HG03060 (cell line): Measurements from ENCODE around the gene LILRA1.
"Not testable (repeated sequence)": the region's sequence is repeated elsewhere in the genome, so short reads cannot be mapped to it uniquely, and the experiment has no call there.

Experiments
- ATAC-seq: cut with Tn5 transposase; IDR thresholded peaks from one replicate; pipeline ENCODE4 v1.9.1; 2021; ENCODE audit warnings: low read depth, moderate number of reproducible peaks; ENCODE audit not compliant: unreplicated experiment

The LILRA1 gene

GRCh38 chr19:54622431-54622830 lies 29.0 kb downstream of the LILRA1 start:
- no peak for ATAC-seq

GRCh38 chr19:54624234-54624633 lies 30.8 kb downstream of the LILRA1 start:
- ATAC-seq: not testable (repeated sequence)

GRCh38 chr19:54624934-54625730 lies 31.7 kb downstream of the LILRA1 start:
- ATAC-seq: not testable (repeated sequence)

DNA sequence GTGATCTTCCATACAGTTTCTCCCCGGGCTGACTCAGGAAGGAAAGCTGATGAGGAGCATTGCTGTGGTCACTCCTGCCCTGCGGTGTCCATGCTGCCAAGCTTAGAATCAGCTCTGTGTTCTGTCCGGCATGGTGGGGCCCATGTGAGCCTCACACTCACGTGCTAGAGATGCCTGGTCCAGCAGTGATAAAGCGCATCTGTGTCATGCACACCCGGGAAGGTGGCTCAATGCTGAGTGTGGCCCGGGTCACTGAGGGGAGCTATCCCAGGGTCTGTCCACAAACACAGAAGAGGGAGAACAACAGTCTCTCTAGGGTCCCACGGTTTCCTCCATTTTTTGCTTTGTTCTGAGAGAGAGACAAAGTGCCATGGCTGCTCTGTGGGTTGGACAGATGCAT lies 33.3 kb downstream of the LILRA1 start:
- ATAC-seq: no peak

DNA sequence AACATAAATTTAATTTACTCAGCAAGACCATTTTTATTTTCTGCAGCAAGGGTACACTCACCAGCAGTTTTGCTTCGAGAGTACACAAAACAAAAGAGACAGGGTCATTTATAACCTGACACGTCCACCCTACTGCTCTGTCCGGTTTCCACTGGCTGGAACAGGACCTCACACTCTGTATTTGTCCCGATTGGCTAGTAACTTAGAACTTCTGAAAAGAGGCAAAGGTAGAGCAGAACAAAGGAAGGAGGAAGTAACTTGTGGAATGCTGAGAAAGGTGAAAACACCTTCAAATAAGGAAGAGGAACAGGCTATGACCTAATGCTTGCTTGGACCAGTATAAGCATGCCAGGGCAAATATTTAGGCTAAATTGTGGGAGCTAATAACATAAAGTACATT lies 34.5 kb downstream of the LILRA1 start:
- ATAC-seq: not testable (repeated sequence)

GRCh38 chr19:54630262-54630661 lies 36.8 kb downstream of the LILRA1 start, which contains the start of gene LILRB1:
LILRB1 (plus strand) TSS chr19:54630484; CDS start chr19:54631074, 590 bp downstream.
- ATAC-seq: not testable (repeated sequence)

- ATAC-seq: no peak
These were observed 37.4 kb downstream of the LILRA1 start for GRCh38 chr19:54630782-54631181.

DNA sequence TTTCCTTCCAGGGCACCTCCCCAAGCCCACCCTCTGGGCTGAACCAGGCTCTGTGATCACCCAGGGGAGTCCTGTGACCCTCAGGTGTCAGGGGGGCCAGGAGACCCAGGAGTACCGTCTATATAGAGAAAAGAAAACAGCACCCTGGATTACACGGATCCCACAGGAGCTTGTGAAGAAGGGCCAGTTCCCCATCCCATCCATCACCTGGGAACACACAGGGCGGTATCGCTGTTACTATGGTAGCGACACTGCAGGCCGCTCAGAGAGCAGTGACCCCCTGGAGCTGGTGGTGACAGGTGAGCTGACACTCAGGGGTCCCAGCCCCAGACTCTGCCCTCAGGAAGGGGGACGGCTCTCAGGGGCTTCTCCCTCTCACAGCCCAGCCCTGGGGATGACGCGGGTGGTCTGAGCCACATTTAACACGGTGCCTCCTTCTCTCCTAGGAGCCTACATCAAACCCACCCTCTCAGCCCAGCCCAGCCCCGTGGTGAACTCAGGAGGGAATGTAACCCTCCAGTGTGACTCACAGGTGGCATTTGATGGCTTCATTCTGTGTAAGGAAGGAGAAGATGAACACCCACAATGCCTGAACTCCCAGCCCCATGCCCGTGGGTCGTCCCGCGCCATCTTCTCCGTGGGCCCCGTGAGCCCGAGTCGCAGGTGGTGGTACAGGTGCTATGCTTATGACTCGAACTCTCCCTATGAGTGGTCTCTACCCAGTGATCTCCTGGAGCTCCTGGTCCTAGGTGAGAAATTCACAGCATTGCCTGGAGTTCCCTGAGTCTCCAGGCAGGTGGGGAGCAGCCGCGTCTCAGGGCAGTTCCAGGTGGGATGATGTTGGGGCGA lies 38.3 kb downstream of the LILRA1 start:
- not testable (repeated sequence) for ATAC-seq

- ATAC-seq: not testable (repeated sequence)
These were observed 39.1 kb downstream of the LILRA1 start for GRCh38 chr19:54632517-54632916.

DNA sequence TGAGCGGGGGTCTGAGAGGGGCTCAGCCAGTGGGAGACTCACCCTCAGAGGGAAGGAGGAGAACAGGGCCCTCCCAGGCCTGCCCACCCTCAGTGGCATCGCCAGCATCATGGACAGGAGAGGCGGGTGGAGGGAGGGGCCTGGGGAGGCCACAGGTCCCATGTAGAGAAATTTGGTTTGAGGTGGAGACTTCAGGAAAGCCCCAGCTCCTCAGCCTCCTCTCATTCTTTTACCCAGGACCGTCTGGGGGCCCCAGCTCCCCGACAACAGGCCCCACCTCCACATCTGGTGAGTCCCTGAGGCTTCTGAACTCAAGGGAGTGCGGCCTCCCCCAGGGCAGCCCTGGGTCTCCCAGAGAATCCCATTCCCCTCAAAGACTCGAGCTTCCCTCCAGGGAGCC lies 40.0 kb downstream of the LILRA1 start:
- ATAC-seq: no peak

GRCh38 chr19:54636081-54636480 lies 42.6 kb downstream of the LILRA1 start:
- not testable (repeated sequence) for ATAC-seq

GRCh38 chr19:54638683-54639082 lies 45.3 kb downstream of the LILRA1 start:
- no peak for ATAC-seq

GRCh38 chr19:54642953-54643352 lies 49.5 kb downstream of the LILRA1 start:
- not testable (repeated sequence) for ATAC-seq

- ATAC-seq: not testable (repeated sequence)
These were observed 50.2 kb downstream of the LILRA1 start for GRCh38 chr19:54643583-54643982.

GRCh38 chr19:54644056-54644455 lies 50.6 kb downstream of the LILRA1 start:
- ATAC-seq: no peak

DNA sequence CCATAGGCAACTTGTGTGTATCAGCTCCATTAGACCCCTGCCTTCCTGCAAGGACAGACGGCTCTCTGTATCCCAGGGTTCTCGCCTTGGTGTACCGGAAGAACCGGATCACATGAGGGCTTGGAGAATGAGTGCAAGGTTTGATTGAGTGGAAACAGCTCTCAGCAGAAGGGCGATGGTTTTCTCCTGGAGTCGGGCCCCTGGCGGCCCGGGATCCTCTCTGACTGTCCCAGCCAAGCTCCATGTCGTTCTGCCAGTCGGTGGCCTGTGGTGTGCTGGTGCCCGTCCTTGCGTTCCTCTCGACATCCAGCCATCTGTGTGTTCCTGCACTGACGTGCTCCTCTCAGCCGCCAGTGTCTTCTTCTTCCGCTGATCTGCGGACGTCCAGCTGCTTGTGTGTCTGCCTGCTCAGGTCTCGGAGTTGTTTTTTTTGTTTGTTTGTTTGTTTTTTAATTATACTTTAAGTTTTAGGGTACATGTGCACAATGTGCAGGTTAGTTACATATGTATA lies 53.0 kb downstream of the LILRA1 start:
- ATAC-seq: no peak

- no peak for ATAC-seq
These were observed 54.7 kb downstream of the LILRA1 start for GRCh38 chr19:54648129-54648528.

DNA sequence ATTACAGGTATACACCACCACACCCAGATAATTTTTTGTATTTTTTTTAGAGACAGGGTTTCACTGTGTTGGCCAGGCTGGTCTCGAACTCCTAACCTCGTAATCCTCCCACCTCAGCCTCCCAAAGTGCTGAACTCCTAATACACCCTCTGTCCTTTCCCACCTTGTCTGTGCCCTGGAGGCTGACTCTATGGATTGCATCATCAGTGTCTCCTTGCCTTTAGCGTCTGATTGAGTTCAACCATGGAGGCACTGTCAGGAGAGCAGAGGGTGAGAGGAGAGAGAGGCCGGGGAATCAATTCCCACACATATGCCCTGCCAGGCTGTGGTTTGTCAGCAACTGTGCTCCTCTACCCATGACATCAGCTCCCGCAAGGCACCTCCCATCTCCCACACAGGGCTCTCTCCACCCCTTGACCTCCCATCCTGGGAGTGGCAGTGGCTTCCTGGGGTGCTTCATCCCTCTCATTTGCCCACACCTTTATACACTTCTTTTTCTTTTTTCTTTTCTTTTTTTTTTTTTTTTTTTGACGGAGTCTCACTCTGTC lies 56.8 kb downstream of the LILRA1 start:
- ATAC-seq: no peak
